Measurements from ENCODE around the gene CCK. TPM values are rescaled to one million over a fixed set of nuclear protein-coding genes. Genes with fewer than 3 reads are reported as not detected.

The CCK gene
- polyA plus RNA-seq, 3 donors, result 0.17 to 0.37 TPM; not detected in 1

DNA sequence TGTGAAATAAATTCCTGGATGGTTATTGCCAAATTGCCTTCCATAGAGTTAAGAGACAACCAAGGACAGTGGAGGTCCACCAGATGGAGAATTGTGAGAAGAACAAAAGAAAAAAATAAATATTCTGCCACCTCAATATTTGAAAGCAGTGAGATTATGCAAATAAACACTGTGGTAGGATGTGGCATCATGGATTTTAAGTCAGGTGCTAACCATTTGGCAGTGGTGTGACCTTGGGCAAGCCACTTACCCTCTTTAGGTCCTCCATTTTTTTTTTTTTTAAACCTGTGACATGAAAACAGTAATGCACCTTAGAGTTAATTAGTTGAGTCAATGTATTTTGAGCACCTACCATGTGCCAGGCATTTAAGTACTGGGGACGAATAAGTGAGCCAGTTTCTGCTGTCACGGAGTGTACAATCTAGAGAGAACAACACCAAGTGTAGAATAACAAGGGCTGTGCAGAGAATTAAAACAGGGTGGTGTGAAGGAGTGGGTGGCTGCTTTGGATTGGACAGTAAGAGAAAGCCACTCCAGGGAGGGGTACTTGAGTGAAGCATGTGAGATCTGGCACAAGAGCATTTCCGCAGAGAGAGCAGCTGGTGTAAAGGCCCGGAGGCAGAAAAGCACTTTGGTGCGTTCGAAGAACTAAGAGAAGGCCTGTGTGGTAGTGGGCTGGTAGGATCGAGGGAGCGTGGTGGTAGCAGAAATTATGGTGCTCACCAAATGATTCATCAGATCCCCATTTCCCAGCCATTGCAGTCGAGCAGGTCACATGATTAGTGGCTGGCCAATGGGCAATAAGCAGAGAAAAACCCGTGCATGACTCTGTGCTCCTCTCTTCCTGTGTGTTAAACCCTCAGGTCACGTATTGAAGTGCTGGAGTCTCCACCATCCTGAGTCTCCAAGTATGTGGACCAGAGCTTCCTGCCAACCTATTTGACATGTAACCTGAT, 39.2 kb downstream of the CCK start:
- DNase-seq, result no peak

DNA sequence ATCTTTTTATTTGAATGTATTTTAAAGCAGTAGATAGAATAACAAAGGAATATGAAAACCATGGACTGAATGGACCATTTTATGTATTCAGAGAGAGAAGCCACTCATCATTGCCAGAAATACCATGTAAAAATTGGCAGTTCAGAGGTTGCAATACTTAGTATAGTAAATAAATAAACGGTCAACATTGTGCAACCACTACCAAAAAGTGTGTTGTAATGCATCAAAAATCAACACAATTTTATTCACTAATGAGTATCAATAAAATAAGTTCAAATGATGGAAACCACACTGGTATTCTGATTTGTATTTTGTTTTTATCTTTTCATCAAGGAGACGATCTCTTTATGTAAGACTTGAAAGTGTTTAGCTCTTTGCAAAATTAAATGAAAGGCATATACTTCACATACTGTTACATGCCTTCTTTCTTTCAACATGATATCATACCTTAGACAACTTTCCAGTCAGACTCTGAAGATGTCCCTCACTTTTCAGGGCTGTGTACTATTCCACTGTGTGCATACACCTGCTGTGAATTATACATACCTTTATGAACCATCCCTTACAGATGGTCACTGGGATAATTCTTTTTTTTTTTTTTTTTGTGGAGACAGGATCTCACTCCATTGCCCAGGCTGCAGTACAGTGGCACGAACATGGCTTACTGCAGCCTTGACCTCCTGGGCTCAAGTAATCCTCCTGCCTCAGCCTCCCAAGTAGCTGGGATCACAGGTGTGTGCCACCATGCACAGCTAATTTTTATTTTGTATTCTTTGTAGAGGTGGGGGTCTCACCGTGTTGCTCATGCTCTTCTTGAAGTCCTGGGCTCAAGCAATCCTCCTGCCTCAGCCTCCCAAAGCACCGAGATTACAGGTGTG, 40.3 kb downstream of the CCK start:
- no peak for DNase-seq

DNA sequence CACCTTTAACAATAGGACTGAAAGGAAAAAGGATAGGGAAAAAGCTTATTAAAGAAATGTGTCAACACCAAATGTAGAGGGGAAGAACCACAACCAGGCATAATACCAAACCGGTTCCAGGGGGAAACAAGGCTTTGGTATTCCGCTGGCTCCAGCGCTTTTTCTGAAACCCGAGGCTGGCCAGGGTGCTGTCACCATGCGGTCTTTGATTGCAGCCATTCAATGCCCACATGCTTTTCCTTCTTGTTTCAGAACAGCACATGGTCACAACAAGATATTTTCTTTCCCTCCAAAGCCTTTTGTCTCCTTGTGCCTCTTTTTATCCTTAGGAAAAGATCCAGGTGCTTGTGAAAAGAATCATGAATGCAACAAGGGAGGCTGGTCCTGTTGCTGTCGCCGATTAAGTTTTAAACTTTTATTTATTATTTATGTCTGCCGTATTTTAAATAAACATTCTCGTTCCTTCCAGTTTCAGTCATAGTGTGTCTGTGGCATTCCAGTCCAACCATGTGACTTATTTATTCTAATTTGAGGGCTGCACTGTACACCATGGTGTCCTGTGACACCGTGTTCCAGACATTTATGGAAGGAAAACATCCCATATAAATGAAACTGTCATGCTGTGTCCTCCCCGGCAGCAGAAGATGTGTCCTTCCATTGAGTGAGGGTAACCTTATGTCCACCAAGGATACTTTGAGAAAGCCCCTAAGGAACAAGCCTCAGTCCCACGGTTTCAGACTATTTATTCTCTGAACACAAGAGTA, 41.1 kb downstream of the CCK start:
- peak; percentile 29 for DNase-seq

DNA sequence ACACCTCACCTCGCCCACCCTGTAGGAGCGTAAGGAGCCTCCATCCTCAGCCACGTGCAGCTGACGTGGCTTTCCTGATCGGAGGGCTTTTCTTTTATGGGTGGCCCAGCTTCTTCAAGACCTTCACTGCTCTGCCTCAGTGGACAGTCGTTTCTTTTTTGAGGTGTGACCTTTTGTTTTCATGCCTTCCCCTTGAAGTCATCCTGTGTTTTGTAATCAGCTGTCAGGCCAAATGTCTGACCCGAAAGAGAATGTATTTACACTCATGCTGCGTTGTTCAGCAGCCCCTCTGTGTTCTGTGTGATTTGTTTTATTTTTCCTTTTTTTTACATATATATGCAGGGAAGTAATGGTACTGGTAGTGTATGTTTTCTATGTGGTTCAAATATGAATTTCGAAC, 41.8 kb downstream of the CCK start:
- no peak for DNase-seq

DNA sequence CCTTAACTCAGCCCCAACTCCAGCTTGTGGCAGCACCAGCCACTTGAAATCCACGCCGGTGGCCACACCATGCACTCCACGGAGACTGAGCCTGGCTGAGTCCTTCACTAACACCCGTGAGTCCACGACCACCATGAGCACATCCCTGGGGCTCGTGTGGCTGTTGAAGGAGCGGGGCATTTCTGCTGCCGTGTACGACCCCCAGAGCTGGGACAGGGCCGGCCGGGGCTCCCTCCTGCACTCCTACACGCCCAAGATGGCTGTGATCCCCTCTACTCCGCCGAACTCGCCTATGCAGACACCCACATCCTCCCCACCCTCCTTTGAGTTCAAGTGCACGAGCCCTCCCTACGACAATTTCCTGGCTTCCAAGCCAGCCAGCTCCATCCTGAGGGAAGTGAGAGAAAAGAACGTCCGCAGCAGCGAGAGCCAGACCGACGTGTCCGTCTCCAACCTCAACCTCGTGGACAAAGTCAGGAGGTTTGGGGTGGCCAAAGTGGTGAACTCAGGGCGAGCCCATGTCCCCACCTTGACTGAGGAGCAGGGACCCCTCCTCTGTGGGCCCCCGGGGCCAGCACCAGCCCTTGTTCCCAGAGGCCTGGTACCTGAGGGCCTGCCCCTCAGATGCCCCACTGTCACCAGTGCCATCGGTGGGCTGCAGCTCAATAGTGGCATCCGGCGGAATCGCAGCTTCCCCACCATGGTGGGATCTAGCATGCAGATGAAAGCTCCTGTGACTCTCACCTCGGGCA, 42.9 kb downstream of the CCK start:
- DNase-seq, result no peak

DNA sequence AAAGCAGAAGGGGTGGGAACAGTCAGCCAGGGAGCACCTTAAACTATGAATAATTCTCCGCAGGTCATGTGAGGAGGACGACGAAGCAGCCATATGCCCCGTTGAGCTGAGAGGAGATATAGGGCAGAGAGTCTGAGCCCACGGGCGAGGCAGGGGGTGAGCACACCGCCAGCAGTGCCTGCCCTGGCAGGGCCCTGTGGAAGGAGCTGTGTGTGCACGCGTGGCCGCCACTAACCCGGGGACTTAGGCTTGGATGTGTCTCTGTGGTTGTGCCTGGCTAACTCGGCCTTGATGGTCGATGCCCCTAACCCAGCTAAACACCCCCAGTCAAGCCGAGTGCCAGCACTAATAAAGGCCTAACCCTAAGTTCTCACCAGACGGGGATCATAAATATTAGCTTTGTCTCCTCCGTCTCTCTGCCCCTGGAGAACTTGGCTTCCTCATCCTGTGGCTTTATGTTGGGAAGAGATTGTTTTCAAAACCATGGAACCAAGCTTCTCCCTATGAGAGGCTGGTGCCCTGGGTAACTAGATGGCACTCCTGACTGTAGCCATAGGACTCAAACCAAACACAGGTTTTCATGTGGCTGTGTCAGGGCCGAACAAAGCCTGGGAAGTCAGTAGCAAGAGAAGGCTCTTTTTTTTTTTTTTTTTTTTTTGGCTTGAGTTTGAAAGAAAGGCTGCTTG, 45.4 kb downstream of the CCK start:
- no peak for DNase-seq

DNA sequence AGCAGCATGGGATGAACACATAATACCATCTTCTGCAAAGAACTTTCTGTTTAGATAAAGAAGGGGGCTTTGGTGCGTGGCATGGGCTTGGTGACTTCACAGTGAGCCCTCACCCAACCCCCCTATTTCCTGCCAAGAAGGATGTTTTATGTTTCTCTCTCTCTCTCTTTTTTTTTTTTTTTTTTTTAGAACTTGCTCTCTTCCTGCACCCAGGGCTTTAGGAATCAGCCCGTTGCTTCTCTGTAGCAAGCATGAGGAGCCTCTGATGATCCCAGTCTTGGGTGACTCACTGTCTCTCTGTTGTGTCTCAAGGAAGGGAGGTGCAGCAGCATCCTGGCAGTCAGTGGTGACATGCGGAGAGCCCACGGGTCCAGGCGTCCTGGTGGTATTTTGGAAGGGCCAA, 49.1 kb downstream of the CCK start:
- peak; percentile 40 for DNase-seq

DNA sequence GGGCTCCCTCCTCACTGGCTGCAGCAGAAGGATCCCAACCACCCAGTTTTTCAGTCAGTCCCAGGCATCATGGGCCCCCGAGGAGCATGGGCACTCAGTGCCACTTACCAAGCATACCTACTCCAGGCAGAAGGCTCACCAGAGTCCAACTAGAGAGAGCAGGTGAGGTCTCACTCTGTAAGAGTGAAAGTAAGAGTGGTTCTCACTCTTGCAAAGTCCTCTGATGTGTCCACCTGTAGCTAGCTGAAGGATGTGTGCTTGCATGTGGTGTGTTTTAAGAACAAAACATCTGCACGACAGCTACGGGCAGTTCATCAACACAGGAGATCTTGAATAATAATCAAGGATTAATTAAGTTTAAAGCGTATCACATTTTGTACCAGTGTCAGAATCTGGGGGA, 49.7 kb downstream of the CCK start:
- DNase-seq, result no peak

DNA sequence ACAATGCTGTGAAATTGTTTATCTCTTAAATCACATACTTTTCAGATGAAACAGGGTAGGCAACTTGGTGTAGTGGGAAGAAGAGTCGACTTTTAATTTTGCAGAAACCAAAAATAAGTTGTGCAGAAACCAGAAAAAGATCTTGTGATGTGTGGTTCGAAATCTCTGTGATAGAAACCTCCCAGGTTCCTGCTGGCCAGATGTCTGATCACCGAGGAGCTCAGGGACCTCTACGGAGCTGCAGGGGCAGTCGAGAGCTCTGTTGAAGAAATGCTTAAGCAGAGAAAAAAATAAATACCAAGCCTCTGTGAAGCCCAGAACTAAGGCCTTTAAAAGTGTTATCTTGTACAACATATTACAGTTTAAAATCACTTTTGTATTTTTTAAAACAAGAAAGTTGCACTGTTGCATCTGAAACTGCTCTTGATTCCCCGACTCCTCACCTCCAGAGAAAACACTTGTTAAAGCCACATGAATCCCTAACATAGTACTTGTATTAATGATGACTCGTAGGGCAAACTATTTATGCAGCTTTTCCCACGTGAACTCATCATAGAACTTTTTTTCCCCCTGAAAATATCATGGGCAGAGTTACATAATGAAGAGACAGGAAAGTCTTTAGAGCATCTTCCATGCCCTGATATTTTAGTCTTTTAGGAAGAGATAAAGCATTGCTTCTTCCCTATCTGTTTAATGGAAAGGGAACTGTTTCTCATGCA, 51.3 kb downstream of the CCK start:
- DNase-seq, result no peak

DNA sequence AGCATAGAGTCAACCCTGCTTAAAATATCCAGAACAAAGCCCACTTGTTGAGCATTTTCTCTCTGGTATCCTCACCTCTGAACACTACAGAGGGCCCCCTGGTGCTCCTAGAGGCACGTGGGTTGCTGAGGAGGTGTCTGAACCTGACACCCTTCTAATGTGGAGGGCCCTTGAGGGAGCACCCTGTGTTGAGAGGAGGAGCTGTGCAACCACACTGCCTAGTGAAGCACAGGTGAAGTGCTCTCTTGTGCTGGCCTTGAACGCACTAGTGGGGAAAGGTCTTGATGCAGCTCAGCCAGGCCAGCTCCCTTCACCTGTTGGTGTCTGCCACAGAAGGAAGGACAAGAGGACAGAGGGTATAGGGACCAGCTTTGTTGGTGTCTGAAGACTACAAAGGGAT, 51.9 kb downstream of the CCK start:
- no peak for DNase-seq

DNA sequence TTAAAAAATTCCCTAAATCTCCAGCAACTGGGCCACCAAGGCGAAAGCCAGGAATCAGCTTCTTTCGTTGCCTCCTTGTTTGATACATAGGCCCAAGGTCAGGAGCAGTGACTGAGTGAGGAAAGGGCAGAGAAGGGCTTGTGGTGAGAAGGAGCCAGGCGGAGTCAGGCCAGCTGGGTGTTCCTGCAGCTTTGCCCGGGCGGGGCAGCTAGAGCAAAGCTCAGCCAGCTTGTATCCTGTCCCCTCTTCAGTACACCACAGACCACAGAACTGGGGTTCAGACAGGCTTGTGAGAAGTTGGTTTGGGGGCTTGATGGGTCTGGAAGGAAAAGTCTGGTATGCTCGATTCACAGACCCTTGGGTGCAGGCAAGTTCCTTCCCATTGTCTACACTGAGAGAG, 52.6 kb downstream of the CCK start:
- DNase-seq, result no peak

DNA sequence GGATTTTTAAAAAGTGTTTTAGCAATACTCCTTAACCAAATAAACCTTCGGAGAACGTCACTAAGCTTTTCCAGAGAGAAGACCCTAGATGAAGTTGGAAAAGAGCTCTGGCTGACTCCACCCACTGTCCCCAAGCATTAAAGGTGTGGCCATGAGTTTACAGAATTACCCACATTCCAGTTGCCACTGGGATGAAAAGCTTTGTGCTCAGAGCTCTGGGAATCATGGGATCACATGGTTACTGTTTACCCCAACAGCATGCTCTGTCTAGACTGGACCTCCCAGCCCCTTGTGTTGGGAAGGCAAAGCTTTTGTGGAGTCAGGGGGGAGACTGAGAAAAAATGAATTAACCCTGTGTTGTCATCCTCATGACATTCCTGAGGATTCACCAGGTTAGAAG, 55.3 kb downstream of the CCK start:
- DNase-seq, result no peak

DNA sequence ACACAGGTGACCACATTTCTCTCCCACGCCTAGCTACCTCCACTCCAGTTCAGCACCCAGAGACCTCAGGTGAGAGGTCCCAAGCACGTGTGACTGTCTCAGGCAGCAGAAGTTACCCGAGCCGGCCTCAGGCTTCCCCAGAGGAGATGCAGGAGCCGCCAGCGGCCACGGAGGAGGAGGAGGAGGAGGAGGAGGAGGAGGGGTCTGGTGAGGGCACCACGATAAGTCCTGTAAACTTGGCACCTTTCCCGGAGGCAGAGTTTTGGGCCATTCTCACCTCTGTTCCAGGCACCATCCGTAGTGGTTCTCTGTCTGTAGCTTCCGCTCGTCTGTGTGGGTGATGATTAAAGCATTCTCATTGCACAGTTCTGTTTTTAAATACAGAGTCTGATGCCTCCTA, 56.1 kb downstream of the CCK start:
- no peak for DNase-seq

Other genes with a start within 250 kb of the CCK start
- 10 to 100 TPM; 41.5 to 51.4 (median 51.4) TPM for gene TRAK1, start 174.8 kb downstream of the CCK start, polyA plus RNA-seq (ENCODE audit: insufficient read length in 3 of 3)
- not detected for gene LYZL4, start 144.4 kb upstream of the CCK start, polyA plus RNA-seq (ENCODE audit: insufficient read length in 3 of 3)
- gene VIPR1, start 236.5 kb upstream of the CCK start, polyA plus RNA-seq (ENCODE audit: insufficient read length in 3 of 3), result 1 to 10 TPM; 1.5 to 3.2 (median 2.0) TPM

Measured in renal pelvis (tissue), 4 donors.